Neural progenitor cell (in vitro differentiated cells): ENCODE results near the gene INKA1.

Experiments used
- EZH2 ChIP-seq: fragments of 200-600 bp; sonication (generic); IDR thresholded peaks from 2 replicates; pipeline ENCODE4 v1.6.1; 2017; ENCODE audit warnings: antibody characterized with exemption, mild to moderate bottlenecking, moderate library complexity
- EZH2phosphoT487 ChIP-seq: fragments of 200-600 bp; sonication (generic); IDR thresholded peaks from 2 replicates; pipeline ENCODE4 v1.6.1; 2017; ENCODE audit warnings: antibody characterized with exemption
- TF ChIP-seq, protein P1 (sequence below): fragments of 200-600 bp; sonication (generic); IDR thresholded peaks from 2 replicates; pipeline ENCODE4 v1.5.1; 2017; ENCODE audit warnings: antibody characterized with exemption, mild to moderate bottlenecking

DNA sequence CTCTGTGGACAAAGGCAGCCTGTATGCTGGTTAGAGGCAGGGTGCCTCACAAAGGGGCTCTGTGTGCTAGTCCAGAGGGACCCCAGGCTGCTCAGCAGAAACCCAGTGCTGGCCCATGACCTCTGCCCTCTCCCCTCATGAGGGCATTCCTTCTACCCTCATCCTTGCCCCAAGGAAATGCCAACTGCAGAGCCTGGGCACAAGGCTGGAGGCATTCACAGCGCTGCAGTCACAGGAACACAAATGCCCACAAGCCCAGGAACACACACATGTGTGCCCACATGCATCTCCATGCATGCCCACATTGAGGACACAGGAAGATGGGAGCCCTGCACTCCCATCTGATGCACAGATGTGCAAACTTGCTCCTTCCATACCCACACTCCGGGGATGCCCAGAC lies 3.8 kb downstream of the INKA1 start:
- TF ChIP-seq, protein P1, sequence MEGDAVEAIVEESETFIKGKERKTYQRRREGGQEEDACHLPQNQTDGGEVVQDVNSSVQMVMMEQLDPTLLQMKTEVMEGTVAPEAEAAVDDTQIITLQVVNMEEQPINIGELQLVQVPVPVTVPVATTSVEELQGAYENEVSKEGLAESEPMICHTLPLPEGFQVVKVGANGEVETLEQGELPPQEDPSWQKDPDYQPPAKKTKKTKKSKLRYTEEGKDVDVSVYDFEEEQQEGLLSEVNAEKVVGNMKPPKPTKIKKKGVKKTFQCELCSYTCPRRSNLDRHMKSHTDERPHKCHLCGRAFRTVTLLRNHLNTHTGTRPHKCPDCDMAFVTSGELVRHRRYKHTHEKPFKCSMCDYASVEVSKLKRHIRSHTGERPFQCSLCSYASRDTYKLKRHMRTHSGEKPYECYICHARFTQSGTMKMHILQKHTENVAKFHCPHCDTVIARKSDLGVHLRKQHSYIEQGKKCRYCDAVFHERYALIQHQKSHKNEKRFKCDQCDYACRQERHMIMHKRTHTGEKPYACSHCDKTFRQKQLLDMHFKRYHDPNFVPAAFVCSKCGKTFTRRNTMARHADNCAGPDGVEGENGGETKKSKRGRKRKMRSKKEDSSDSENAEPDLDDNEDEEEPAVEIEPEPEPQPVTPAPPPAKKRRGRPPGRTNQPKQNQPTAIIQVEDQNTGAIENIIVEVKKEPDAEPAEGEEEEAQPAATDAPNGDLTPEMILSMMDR = no peak
- TF ChIP-seq EZH2 (no peak), EZH2phosphoT487 (no peak)
